OCI-LY7 (cell line): ENCODE results near the gene GJD2. TPM values are rescaled to one million over a fixed set of nuclear protein-coding genes. Genes with fewer than 3 reads are reported as not detected.

Experiments used
- BruUV-seq: library from RNA; stranded (reverse); fragments of 400-500 nt; replicated peaks from 2 replicates; lab custom pipeline; 2021; lab: Mats Ljungman, UMichigan
- CTCF ChIA-PET: fragments of 300-600 bp; sonication (Branson Sonifier 250); formaldehyde crosslinking; loops from one replicate; lab custom pipeline; 2022; ENCODE audit warnings: antibody characterized with exemption; ENCODE audit not compliant: unreplicated experiment; lab: Charles Lee
- POLR2A ChIA-PET: fragments of 300-600 bp; sonication (Branson Sonifier 250); formaldehyde crosslinking; loops from one replicate; lab custom pipeline; 2022; ENCODE audit warnings: antibody characterized with exemption; lab: Charles Lee
- DNase-seq: peaks from one replicate; pipeline ENCODE4 v3.0.0-alpha.2; 2015; ENCODE audit warnings: low spot score
- H2AFZ ChIP-seq: fragments of 200-600 bp; sonication (generic), shearing (Covaris generic); 2 replicates; pipeline ENCODE4 v1.6.1; 2014; ENCODE audit warnings: mild to moderate bottlenecking, antibody characterized with exemption, low read length, moderate library complexity
- H3K27ac ChIP-seq: fragments of 200-600 bp; sonication (generic); 2 replicates; pipeline ENCODE4 v1.5.1; 2014; ENCODE audit warnings: mixed run types, low read depth, mild to moderate bottlenecking, moderate library complexity, low read length, inconsistent platforms; ENCODE audit not compliant: poor library complexity, severe bottlenecking
- H3K36me3 ChIP-seq: fragments of 200-600 bp; sonication (generic); 2 replicates; pipeline ENCODE4 v1.6.1; 2014; ENCODE audit warnings: mild to moderate bottlenecking, antibody characterized with exemption, low read length, moderate library complexity, mixed read lengths; ENCODE audit not compliant: insufficient read depth
- H3K4me1 ChIP-seq: fragments of 200-600 bp; sonication (generic); 2 replicates; pipeline ENCODE4 v1.5.1; 2014; ENCODE audit warnings: mild to moderate bottlenecking, low read length; ENCODE audit not compliant: insufficient read depth, poor library complexity, severe bottlenecking
- H3K4me2 ChIP-seq: fragments of 200-600 bp; sonication (generic); 2 replicates; pipeline ENCODE4 v1.6.1; 2014; ENCODE audit warnings: mild to moderate bottlenecking, low read length
- H3K4me3 ChIP-seq: fragments of 200-600 bp; sonication (generic); 2 replicates; pipeline ENCODE4 v1.5.1; 2014; ENCODE audit warnings: mild to moderate bottlenecking, low read depth, low read length; ENCODE audit not compliant: poor library complexity, severe bottlenecking
- H3K79me2 ChIP-seq: fragments of 200-600 bp; sonication (generic); 2 replicates; pipeline ENCODE4 v1.6.1; 2016; ENCODE audit warnings: low read depth, mild to moderate bottlenecking, low read length, moderate library complexity, mixed read lengths; ENCODE audit not compliant: insufficient read depth
- H3K9me2 ChIP-seq: fragments of 200-600 bp; sonication (generic); 2 replicates; pipeline ENCODE4 v1.6.1; 2016; ENCODE audit warnings: mild to moderate bottlenecking, low read length, mixed read lengths; ENCODE audit not compliant: insufficient read depth
- H3K9me3 ChIP-seq: fragments of 200-600 bp; sonication (generic); 2 replicates; pipeline ENCODE4 v1.6.1; 2014; ENCODE audit warnings: mild to moderate bottlenecking, mixed run types, low read length, mixed read lengths
- H4K20me1 ChIP-seq: fragments of 200-600 bp; sonication (generic); 2 replicates; pipeline ENCODE4 v1.6.1; 2014; ENCODE audit warnings: mild to moderate bottlenecking, antibody characterized with exemption, low read length, moderate library complexity, mixed read lengths; ENCODE audit not compliant: insufficient read depth
- CTCF ChIP-seq: fragments of 200-600 bp; sonication (generic); conservative IDR thresholded peaks from 2 replicates; pipeline ENCODE4 v1.5.1; 2014; ENCODE audit warnings: mild to moderate bottlenecking, antibody characterized with exemption, low read length, moderate library complexity, mixed read lengths
- EZH2phosphoT487 ChIP-seq: fragments of 200-600 bp; sonication (generic); IDR thresholded peaks from 2 replicates; pipeline ENCODE4 v1.6.1; 2018; ENCODE audit warnings: low read depth, borderline replicate concordance, mild to moderate bottlenecking, mixed run types, antibody characterized with exemption, low read length, moderate library complexity, mixed read lengths
- intact Hi-C: fragments of 100-400 bp; cut with micrococcal nuclease; formaldehyde crosslinking; loops from one replicate; pipeline ENCODE4 v1.10.0; 2022; ENCODE audit not compliant: unreplicated experiment
- total RNA-seq, 2 experiments: library from RNA; depleted of rRNA in 1 of 2; stranded (reverse); fragments of >200 nt in 1 of 2; shearing (Covaris generic) in 1 of 2; gene quantifications; 2 replicates each; pipeline ENCODE4 v1.2.3, GENCODE V29; 2014 to 2022

Gene GJD2
- total RNA-seq, 2 experiments from 2014 or later: not detected

- TF ChIP-seq CTCF: no peak
- TF ChIP-seq EZH2phosphoT487: no peak
- Histone ChIP-seq H3K36me3 (no peaks in the 10 kb centered on the region), H3K27ac (no peak overlapping the region), H3K4me3 (no peak overlapping the region), H3K9me3 (no peaks in the 10 kb centered on the region), H3K79me2 (no peaks in the 10 kb centered on the region), H3K4me2 (no peak overlapping the region), H3K4me1 (no peaks in the 10 kb centered on the region), H2AFZ (no peak overlapping the region), H3K9me2 (no peaks in the 10 kb centered on the region), H4K20me1 (no peaks in the 10 kb centered on the region)
- no peak for DNase-seq
- BruUV-seq: no TSS peak
- intact Hi-C loops: no loop called here
- POLR2A ChIA-PET: interaction anchor here (0.6 kb wide), 1 partner anchor 619 kb away, joined by 3 read pairs; no protein-coding TSS in a partner anchor
- CTCF ChIA-PET: no interaction called here
These were observed 28.6 kb upstream of the GJD2 start for GRCh38 chr15:34783431-34783830.

- POLR2A ChIA-PET: interaction anchor here (0.6 kb wide), 2 partner anchors 618 to 656 kb away, joined by 3 read pairs; no protein-coding TSS in a partner anchor
- CTCF ChIA-PET: no interaction called here
- H3K79me2 ChIP-seq: no peaks in the 10 kb centered on the region
- intact Hi-C loops: no loop called here
- DNase-seq: no peak
- H3K9me3 ChIP-seq: no peaks in the 10 kb centered on the region
- no peaks in the 10 kb centered on the region for H3K9me2 ChIP-seq
- no peaks in the 10 kb centered on the region for H4K20me1 ChIP-seq
- no TSS peak for BruUV-seq
- H2AFZ ChIP-seq: no peak overlapping the region
- H3K36me3 ChIP-seq: no peaks in the 10 kb centered on the region
- H3K4me1 ChIP-seq: no peaks in the 10 kb centered on the region
- no peak overlapping the region for H3K4me3 ChIP-seq
- TF ChIP-seq EZH2phosphoT487 (no peak), CTCF (no peak)
- no peak overlapping the region for H3K4me2 ChIP-seq
- H3K27ac ChIP-seq: no peak overlapping the region
These were observed 28.1 kb upstream of the GJD2 start for GRCh38 chr15:34782901-34783300.

- Histone ChIP-seq H3K9me3 (no peaks in the 10 kb centered on the region), H3K79me2 (no peaks in the 10 kb centered on the region), H3K27ac (no peak overlapping the region), H4K20me1 (no peaks in the 10 kb centered on the region), H3K4me3 (no peak overlapping the region), H3K36me3 (no peaks in the 10 kb centered on the region), H3K4me2 (no peak overlapping the region), H2AFZ (no peak overlapping the region), H3K4me1 (no peaks in the 10 kb centered on the region), H3K9me2 (no peaks in the 10 kb centered on the region)
- ChIA-PET POLR2A (no interaction called here), CTCF (no interaction called here)
- TF ChIP-seq CTCF (no peak), EZH2phosphoT487 (no peak)
- no TSS peak for BruUV-seq
- intact Hi-C loops: no loop called here
- no peak for DNase-seq
These were observed 25.9 kb upstream of the GJD2 start for GRCh38 chr15:34780725-34781124.
